ENCODE measurements around the gene HOXB3. TPM values are rescaled to one million over a fixed set of nuclear protein-coding genes. Genes with fewer than 3 reads are reported as not detected.
A peak's percentile ranks its signal among the peaks of the same experiment; 100 is the strongest.

The HOXB3 gene
- total and polyA plus RNA-seq, 2 of the 4 experiments (the other 2 are of a cell fraction), result 6.3 to 59.6 TPM

DNA sequence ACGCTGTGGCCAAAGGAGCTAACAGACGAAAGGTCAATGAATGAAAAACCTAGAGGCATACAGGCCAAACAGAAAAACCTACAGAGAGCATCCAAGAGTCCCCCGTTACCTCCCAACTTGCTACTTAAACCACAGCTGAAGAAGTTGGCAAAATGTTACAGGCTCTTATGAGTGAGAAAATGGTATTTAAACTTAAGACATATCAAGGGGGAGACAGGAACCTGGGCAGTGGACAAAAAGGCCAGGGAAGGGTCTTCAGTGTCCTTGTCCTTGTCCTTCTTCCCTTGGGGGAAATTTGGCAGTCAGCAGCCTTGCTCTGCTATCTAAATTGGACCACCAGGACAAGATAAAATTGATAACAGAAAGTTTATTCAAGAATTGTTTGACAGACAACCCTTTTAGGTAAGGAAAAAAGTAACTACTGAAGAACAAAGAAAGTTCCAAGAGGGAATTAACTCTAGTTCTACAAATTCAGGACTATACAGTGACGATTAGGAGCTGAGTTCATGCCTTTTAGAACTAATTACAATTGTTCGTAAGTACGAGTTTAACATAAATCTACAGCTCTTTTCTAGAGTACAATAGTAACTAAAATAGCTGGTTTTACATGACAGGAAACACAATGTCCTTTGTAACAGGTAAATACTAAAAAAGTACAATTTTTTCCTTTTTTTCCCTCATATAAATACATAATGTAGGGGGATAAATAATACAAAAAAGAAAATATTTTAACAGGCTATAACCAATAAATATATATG lies 41.3 kb downstream of the HOXB3 start:
- peaks cover 3% of the 10 kb centered on the region; the same call in 1 of the 2 replicates for H3K9me1 ChIP-seq (ENCODE audit: insufficient read depth, low read length)
- intact Hi-C loops (cut with micrococcal nuclease), result no loop called here

More for the DNA sequence above, 41.3 kb downstream of the HOXB3 start:
- peak overlapping the region; percentile 79; the same call in 1 of the 2 replicates for H4K91ac ChIP-seq (ENCODE audit: insufficient read depth, low read depth, low read length)
- H2AK5ac ChIP-seq (ENCODE audit: low read depth, low read length), result peak overlapping the region; percentile 69
- WGBS, 2 experiments (ENCODE audit: extremely low coverage in 2 of 2, insufficient read length in 1 of 2), result no CpG with 5 or more reads among the region's 6 CpGs
- H2BK20ac ChIP-seq (ENCODE audit: low read depth, low read length), result peak overlapping the region; percentile 92
- no TSS peak for BruUV-seq (replicated peaks)
- peak overlapping the region; percentile 93 for H3K56ac ChIP-seq (ENCODE audit: extremely low read depth, insufficient read depth, low read length)
- H2BK120ac ChIP-seq (ENCODE audit: low read depth, low read length), result peak overlapping the region; percentile 97
- ATAC-seq (ENCODE audit: low read depth) (no peak), DNase-seq (no peak)
- H3K4me3 ChIP-seq (ENCODE audit: insufficient read depth, low read depth, low read length), result no peak overlapping the region
- TF ChIP-seq, protein P1, sequence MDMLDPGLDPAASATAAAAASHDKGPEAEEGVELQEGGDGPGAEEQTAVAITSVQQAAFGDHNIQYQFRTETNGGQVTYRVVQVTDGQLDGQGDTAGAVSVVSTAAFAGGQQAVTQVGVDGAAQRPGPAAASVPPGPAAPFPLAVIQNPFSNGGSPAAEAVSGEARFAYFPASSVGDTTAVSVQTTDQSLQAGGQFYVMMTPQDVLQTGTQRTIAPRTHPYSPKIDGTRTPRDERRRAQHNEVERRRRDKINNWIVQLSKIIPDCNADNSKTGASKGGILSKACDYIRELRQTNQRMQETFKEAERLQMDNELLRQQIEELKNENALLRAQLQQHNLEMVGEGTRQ (IDR thresholded peaks at IDR 0.05; ENCODE audit: low read depth, low read length), result no peak
- TF ChIP-seq MXI1 (IDR thresholded peaks at IDR 0.05; ENCODE audit: borderline replicate concordance, low read depth, low read length), result no peak
- TF ChIP-seq NFE2L2 (IDR thresholded peaks at IDR 0.05; ENCODE audit: low read depth, low read length), result no peak
- no peak for TF ChIP-seq MAFK (IDR thresholded peaks at IDR 0.05; ENCODE audit: low read depth, low read length)
- no peak for TF ChIP-seq POLR2A (IDR thresholded peaks at IDR 0.05; ENCODE audit: low read depth, low read length)
- TF ChIP-seq MAZ (IDR thresholded peaks at IDR 0.05; ENCODE audit: borderline replicate concordance, low read depth, low read length), result no peak
- TF ChIP-seq BHLHE40 (IDR thresholded peaks at IDR 0.05; ENCODE audit: low read depth, low read length), result no peak
- TF ChIP-seq CTCF (conservative IDR thresholded peaks at IDR 0.05; ENCODE audit: low read depth, low read length), result no peak
- TF ChIP-seq FOS (IDR thresholded peaks at IDR 0.05; ENCODE audit: low read depth, low read length), result no peak
- H4K8ac ChIP-seq (ENCODE audit: low read depth in 2 of 2, low read length in 2 of 2), result peak overlapping the region; percentile 77 to 96
- H2BK15ac ChIP-seq (ENCODE audit: low read depth, low read length), result peak overlapping the region; percentile 91; the same call in 2 of the 3 replicates
- peak overlapping the region; percentile 69 for H4K5ac ChIP-seq (ENCODE audit: low read depth, low read length)
- H3K79me1 ChIP-seq (ENCODE audit: low read depth in 1 of 2, low read length in 2 of 2), result peaks cover 4 to 25% of the 10 kb centered on the region in 2 experiments; a peak in 2 of 4 replicates
- peak overlapping the region; percentile 67 for H3K14ac ChIP-seq (replicated peaks; ENCODE audit: low read depth, low read length)
- H3K9me3 ChIP-seq (ENCODE audit: control insufficient read depth, insufficient read depth, low read length), result no peaks in the 10 kb centered on the region
- no peak overlapping the region for H2AFZ ChIP-seq (replicated peaks; ENCODE audit: low read length, poor library complexity)
- dilution Hi-C loops (cut with HindIII; ENCODE audit: low sequenced_read_pairs, unreplicated experiment) (no loop called here), in situ Hi-C loops (cut with MboI; ENCODE audit: low sequenced_read_pairs) (loop anchor here (10.0 kb wide), 1 partner anchor 194 kb away; no protein-coding TSS in a partner anchor)
- H3K27ac ChIP-seq (ENCODE audit: insufficient read depth, low read length), result peak overlapping the region; percentile 98
- H2AK9ac ChIP-seq (replicated peaks; ENCODE audit: low read depth, low read length, poor library complexity), result peak overlapping the region; percentile 2
- H3K27me3 ChIP-seq (ENCODE audit: control insufficient read depth, insufficient read depth, low read length), result no peaks in the 10 kb centered on the region
- POLR2A ChIA-PET (ENCODE audit: unreplicated experiment), result interaction anchor here (0.6 to 0.7 kb wide), 2 partner anchors 31 to 56 kb away, joined by 3 read pairs; no protein-coding TSS in a partner anchor
- peak overlapping the region; percentile 76 for H3K4me2 ChIP-seq (ENCODE audit: low read depth, low read length)
- CTCF ChIA-PET, result no interaction called here
- H2BK5ac ChIP-seq (ENCODE audit: low read depth, low read length, poor library complexity, severe bottlenecking), result peak overlapping the region; percentile 95
- peak overlapping the region; percentile 85 for H3K18ac ChIP-seq (ENCODE audit: low read depth, low read length)
- peak overlapping the region; percentile 99 for H3K23ac ChIP-seq (ENCODE audit: low read depth, low read length)
- H3K4me1 ChIP-seq (ENCODE audit: control insufficient read depth, insufficient read depth, low read length), result peaks cover 43% of the 10 kb centered on the region
- peak overlapping the region; percentile 88 for H3K4ac ChIP-seq (ENCODE audit: low read depth, low read length)
- peak overlapping the region; percentile 71 for H3K9ac ChIP-seq (ENCODE audit: low read depth, low read length)
- H4K20me1 ChIP-seq (ENCODE audit: insufficient read depth, low read length), result no peaks in the 10 kb centered on the region
- H3K36me3 ChIP-seq (ENCODE audit: control insufficient read depth, insufficient read depth, low read length), result peaks cover 25% of the 10 kb centered on the region
